Activated CD4-positive, alpha-beta T cell treated with anti-CD3 and anti-CD28 coated beads, Interleukin-2, amount 50 U/mL, for 1 hour (primary cell): ENCODE results near the gene COL6A3.

ENCODE experiments used
- DNase-seq: peaks from one replicate; pipeline ENCODE4 v3.0.0-alpha.2; 2020

The COL6A3 gene

GRCh38 chr2:237293978-237294377 is 120.0 kb downstream of the COL6A3 start:
- DNase-seq: no peak

DNA sequence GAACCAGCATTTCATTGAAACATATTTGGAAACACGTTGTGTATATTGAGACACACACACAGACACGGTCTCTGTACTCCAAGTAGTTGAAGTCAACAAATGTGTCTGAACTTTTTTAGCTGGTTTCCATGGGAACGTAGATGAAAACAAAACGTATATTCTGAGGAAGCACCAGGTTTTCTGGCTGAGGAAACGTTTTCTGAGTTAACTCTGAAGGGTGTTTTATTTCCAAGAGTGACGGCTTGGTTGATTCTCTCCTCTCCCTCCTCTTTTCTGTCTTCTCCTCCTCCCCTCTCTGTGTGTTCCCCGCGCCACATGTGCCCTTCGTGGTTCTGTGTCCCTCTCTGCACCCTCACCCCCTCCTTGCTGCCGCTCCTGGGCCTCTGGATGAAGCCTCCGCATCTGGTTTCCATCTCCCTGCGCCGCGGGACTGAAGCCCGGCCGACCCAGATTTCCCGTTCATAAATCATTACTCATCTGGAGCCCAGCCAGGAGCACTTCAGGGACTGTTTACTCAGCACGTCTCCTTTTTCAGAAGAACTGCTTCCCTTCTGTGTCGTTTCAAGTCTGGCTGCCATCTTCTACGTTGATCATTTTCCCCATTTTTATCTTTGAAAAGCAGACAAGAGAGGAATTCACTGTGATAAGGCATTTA is 122.7 kb downstream of the COL6A3 start:
- DNase-seq: no peak

- DNase-seq: no peak
Observed at GRCh38 chr2:237290261-237290660, 123.7 kb downstream of the COL6A3 start.

DNA sequence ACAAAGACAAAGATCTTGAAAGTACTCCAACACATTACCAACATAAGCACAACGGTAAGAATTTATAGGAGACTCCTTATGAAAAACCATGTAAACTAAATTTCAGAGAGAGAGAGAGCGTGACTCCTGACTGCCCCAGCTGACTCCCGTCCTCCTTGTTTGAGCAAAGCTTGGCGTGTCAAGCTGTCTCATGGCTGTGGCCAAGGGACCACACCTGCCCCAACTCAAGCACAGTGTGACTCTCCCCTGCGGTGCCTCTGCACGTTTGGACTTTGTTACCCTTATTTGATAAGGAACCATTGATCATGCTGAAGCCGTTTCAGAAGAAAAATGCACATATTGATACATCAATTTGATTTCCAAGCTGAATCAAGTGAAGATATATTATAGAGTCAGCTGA is 124.8 kb downstream of the COL6A3 start:
- no peak for DNase-seq

GRCh38 chr2:237287872-237288271 is 126.1 kb downstream of the COL6A3 start:
- DNase-seq: no peak

GRCh38 chr2:237283131-237283928 is 130.6 kb downstream of the COL6A3 start:
- no peak for DNase-seq

DNA sequence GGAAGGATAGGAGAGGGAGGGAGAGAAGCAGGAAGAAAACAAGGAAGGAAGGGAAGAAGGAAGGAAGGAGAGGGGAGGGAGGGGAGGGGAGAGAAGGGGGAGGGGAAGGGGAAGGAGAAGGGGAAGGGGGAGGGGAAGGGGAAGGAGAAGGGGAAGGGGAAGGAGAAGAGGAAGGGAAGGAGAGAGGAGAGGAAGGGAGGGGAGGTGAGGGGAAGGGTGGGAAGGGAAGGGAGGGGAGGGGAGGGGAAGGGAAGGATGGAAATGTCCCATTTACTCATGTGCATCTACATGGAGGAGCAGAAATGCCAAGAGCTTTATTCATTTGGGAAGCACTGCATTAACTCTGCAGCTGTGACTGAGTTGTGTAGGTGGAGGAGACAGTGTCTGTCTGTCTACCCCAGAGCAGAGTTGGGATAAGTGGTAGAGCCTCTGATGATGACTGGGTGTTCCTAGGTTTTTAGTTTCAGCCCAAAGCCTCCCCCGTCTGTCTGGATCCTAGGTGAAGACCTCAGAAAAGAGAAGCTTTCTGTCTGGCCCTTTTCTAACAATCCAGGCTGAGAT is 131.3 kb downstream of the COL6A3 start:
- no peak for DNase-seq

DNA sequence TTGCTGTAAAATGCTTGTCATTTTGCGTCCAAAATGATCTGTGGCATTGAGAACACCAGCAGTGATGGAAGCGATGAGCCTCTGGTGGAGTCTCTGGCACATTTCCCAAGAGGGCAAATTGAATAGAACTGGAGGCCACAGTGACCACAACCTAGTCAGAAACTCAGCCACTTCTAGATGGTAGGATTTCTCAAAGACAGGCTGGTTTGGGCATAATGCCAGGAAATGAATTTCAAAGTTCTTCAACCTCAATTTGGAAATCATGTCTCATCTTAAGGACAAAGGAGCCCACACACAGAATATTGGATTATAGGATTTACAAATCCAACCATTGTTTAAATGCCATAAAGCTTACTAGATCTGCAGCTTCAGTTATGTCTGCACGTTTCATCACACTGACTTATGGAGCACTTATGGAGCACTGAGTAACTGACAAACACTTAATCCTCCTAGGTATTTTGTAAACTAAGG is 132.1 kb downstream of the COL6A3 start:
- DNase-seq: no peak

GRCh38 chr2:237280939-237281338 is 133.0 kb downstream of the COL6A3 start:
- DNase-seq: no peak

DNA sequence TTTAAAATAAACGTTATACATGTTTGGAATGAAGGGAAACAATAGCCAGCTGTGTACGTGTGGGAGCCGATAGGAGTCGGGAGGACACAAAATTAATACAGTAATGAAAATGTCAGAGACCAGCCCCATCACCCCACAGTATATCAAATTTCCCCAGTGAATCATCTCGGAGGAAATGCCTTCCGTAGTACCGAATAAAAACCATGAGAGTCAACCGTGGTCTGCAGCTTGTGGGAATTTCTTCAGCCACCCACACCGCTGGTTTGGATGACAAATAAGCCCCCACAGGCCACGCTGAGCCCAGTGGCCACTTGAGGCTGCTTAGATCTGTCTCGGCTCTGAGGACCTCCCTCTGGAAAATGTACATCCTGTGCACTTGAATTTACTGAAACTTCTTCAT is 133.7 kb downstream of the COL6A3 start:
- no peak for DNase-seq

- no peak for DNase-seq
Observed at GRCh38 chr2:237279012-237279768, 134.8 kb downstream of the COL6A3 start.

DNA sequence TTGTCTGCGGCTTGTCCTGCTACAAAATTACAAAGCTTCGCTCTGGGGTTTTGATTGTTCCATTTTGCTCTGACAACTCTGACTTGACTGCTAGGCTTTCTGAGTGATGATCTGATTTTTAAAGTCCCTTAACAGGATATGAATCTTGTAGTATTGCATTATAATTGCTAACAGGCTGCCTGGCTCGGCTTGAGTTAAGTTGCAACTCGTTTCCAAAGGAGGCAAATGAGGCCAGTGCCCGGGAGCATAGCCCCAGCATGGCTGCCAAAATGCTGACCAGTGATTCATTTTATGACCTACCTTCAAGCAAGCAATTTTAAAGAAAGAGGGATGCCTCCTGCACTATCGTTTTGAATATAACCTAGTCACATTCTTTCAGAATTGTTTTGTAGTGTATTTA is 135.4 kb downstream of the COL6A3 start:
- DNase-seq: no peak

- no peak for DNase-seq
Observed at GRCh38 chr2:237276716-237277490, 137.1 kb downstream of the COL6A3 start.
